ENCODE results near the gene DPEP2.
"Not testable (repeated sequence)": the region's sequence is repeated elsewhere in the genome, so short reads cannot be mapped to it uniquely, and the experiment has no call there.

DPEP2 gene, protein sequence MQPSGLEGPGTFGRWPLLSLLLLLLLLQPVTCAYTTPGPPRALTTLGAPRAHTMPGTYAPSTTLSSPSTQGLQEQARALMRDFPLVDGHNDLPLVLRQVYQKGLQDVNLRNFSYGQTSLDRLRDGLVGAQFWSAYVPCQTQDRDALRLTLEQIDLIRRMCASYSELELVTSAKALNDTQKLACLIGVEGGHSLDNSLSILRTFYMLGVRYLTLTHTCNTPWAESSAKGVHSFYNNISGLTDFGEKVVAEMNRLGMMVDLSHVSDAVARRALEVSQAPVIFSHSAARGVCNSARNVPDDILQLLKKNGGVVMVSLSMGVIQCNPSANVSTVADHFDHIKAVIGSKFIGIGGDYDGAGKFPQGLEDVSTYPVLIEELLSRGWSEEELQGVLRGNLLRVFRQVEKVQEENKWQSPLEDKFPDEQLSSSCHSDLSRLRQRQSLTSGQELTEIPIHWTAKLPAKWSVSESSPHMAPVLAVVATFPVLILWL

GRCh38 chr16:67998779-67999688 is at the start of gene DPEP2:
Gene DPEP2, minus strand, starts transcription at chr16:67999484. Its CDS starts 6,272 bp downstream, at chr16:67993212.
- peak; percentile 49 for DNase-seq

DNA sequence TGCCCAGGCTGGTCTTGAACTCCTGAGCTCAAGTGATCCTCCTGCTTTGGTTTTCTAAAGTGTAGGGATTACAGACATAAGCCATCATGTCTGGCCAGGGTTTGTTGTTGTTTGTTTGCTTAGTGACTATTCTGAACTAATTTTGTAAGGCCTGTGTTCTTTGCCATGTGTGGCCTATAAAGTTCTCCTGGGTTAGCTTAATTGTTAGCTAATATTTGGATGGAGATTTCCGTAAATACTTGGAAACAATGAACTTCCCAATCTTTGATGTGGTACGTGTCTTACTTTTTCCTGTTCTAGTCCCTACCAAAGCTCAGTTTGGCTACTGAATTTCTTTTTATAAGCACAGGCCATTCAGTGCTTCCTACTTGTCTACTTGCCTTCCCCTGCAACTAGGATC is 48.7 kb upstream of the DPEP2 start:
- DNase-seq, result no peak

DNA sequence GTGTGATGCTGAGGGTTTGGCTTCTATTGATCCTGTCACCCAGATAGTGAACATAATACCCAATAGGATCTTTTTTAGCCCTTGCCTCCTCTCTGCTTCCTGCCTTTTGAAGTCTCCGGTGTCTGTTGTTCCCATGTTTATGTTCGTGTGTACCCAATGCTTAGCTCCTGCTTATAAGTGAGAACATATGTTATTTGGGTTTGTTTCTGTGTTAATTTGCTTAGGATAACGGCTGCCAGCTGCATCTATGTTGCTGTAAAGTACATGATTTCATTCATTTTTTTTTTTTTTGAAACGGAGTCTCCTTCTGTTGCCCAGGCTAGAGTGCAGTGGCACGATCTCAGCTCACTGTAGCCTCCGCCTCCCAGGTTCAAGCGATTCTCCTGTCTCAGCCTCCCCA is 46.8 kb upstream of the DPEP2 start:
- DNase-seq, result no peak

- DNase-seq, result no peak
Observed at GRCh38 chr16:68041783-68042182, 42.5 kb upstream of the DPEP2 start.

- DNase-seq, result peak; percentile 38 to 62
Observed at GRCh38 chr16:68040506-68041288, 41.4 kb upstream of the DPEP2 start.

DNA sequence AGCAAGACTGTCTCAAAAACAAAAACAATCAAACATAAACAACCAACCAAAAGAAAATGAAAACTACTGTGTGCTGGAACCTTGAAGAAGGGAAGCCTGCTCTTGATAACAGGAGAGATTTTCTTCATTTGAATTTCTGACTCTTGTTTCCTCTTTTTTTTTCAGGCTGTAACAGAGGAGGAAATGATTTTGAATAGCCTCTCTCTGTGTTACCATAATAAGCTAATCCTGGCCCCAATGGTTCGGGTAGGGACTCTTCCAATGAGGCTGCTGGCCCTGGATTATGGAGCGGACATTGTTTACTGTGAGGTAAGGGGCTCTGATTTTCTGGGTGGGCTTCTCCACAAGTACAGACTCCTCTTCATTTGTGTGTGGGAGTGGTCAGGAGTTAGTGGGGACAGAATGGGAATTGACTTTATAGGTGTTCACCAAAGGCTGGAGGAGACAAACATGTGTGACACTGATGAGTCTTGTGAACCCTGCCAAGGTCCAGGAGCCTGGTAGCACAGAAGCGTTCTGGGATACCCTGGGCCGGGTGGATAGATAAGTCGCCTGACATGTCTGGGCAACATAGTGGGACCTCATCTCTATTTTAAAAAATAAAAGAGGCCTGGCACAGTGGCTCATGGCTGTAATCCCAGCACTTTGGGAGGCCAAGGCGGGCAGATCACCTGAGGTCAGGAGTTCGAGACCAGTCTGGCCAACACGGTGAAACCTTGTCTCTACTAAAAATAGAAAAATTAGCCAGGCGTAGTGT is 38.7 kb upstream of the DPEP2 start:
- DNase-seq, result peak; percentile 3 to 8

- no peak for DNase-seq
Observed at GRCh38 chr16:68035227-68035626, 35.9 kb upstream of the DPEP2 start.

- DNase-seq, result no peak
Observed at GRCh38 chr16:68033101-68033500, 33.8 kb upstream of the DPEP2 start.

DNA sequence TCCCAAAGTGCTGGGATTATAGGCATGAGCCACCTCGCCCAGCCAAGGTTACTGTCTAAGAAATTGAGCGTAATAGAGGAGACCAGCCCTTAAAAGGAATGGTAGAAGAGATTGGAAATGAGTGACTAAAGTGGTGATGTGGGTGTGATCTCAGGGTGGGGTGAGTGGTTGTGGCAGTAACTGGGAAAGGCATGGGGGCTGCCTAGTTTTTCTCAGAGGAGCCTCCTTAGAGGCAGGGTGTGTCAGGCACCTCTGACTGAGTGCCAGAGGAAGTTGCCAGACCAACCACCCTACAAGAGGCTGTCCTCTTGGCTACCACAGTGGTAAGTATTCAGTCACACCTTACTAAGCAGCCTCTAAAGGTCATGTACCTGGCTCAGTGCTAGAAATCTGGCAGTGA is 32.7 kb upstream of the DPEP2 start:
- DNase-seq, result no peak

GRCh38 chr16:68030108-68030507 is 30.8 kb upstream of the DPEP2 start:
- DNase-seq, result not testable (repeated sequence)

DNA sequence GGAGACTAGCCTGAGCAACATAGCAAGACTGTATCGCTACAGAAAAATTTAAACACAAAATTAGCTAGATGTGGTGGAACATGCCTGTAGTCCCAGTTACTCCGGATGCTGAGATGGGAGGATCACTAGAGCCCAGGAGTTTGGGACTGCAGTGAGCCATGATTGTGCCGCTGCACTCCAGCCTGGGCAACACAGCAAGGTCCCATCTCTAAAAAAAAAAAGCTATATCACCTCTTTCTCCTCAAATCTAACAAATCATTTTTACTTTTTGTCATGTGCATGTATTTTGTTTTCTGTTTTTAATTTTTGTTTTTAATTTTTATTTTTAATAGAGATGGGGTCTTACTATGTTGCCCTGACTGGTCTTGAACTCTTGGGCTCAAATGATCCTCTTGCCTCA is 29.7 kb upstream of the DPEP2 start:
- no peak for DNase-seq

- DNase-seq, result peak; percentile 58 to 72
Observed at GRCh38 chr16:68022728-68023537, 23.6 kb upstream of the DPEP2 start, which contains the start of the genes DDX28 and DUS2. Gene DDX28, minus strand, starts transcription at chr16:68023232. Its CDS starts 30 bp downstream, at chr16:68023202. Gene DUS2, plus strand, starts transcription at chr16:68023284. Its CDS starts 14,740 bp downstream, at chr16:68038024.

- no peak for DNase-seq
Observed at GRCh38 chr16:68022278-68022727, 23.0 kb upstream of the DPEP2 start.

GRCh38 chr16:68021490-68021889 is 22.2 kb upstream of the DPEP2 start:
- no peak for DNase-seq

DNA sequence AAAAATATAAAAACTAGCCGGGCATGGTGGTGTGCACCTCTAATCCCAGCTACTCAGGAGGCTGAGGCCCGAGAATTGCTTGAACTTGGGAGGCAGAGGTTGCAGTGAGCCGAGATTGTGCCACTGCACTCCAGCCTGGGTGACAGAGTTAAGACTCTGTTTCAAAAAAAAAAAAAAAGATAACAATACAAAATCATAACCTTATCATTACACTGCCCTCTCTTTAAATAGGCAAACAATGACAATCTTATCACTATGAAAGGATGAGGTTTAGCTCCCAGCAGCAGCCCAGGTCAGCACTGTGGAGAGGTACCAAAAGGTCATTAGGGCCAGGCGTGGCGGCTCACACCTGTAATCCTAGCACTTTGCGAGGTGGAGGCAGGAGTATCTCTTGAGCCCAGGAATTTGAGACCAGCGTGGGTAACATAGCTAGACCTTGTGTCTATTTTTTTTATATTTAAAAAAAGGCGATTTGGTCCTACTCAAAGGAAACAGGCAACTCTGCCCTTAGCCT is 19.9 kb upstream of the DPEP2 start:
- no peak for DNase-seq

- DNase-seq, result no peak
Observed at GRCh38 chr16:68015681-68016080, 16.4 kb upstream of the DPEP2 start, which contains the start of gene DPEP2NB. Gene DPEP2NB, minus strand, starts transcription at chr16:68015911. Its CDS starts 141 bp downstream, at chr16:68015770.

DNA sequence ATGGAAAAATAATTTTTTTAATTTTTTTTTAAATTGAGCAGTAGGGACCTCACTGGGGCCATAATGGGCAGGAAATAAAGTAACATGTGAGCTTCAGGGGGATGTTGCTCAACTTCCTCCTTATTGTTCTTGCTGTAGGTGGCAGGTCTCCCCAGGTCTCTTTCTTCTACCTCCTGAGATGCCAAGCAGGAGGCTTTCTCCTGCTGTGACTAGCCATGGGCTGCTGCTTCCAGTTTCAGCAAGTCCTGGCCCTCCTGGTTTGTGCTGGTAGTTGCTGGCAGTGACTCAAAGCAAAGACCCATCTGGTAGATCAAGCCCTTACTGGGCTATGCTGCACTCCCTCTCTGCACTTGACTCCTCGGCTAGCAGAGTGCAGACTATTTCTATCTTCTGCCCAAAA is 14.2 kb upstream of the DPEP2 start:
- DNase-seq, result peak; percentile 60 to 75

DNA sequence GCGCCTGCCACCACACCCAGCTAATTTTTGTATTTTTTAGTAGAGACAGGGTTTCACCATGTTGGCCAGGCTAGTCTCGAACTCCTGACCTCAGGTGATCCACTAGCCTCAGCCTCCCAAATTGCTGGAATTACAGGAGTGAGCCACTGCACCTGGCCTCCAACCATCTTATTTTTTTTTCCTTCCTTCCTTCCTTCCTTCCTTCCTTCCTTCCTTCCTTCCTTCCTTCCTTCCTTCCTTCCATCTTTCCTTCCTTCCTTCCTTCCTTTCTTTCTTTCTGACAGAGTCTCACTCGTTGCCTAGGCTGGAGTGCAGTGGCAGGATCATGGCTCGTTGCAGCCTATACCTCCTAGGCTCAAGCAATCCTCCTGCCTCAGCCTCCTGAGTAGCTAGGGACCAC is 10.6 kb upstream of the DPEP2 start:
- DNase-seq, result not testable (repeated sequence)

- DNase-seq, result no peak
Observed at GRCh38 chr16:68009157-68009735, 10.0 kb upstream of the DPEP2 start.

DNA sequence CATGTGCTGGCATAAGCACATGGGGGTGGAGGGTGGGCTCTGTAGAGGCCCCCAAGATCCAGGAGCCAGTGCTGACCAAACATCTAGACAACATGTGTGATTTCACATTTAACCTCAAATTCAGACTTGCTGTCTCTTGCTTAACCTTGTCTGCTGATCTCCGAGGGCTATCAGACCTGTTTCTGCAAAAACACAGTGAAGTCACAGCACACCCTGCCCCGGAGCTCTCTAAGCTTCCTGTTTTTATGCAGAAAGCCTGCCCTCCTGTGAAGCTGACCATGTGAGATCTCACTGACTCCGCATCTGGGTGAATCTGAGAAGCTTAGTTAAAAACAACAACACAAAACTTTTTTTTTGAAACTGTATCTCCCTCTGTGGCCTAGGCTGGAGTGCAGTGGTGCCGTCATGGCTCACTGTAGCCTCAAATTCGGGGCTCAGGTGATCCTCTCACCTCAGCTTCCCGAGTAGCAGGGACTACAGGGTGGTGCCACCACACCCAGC is 6.6 kb upstream of the DPEP2 start:
- peak; percentile 95 to 96 for DNase-seq
